GM21737 (cell line): Measurements from ENCODE around the gene SCO1.

Experiments used
- ATAC-seq: cut with Tn5 transposase; IDR thresholded peaks from one replicate; pipeline ENCODE4 v1.9.1; 2021; ENCODE audit warnings: mild to moderate bottlenecking, moderate library complexity; ENCODE audit not compliant: unreplicated experiment

The SCO1 gene

GRCh38 chr17:10657148-10657547 is 40.2 kb downstream of the SCO1 start, which contains the start of gene MYH3:
Gene MYH3, minus strand, starts transcription at chr17:10657309. Its CDS starts 2,245 bp downstream, at chr17:10655064.
- no peak for ATAC-seq

GRCh38 chr17:10653987-10654386 is 43.3 kb downstream of the SCO1 start:
- ATAC-seq = no peak

- no peak for ATAC-seq
Observed at GRCh38 chr17:10652984-10653659, 44.2 kb downstream of the SCO1 start.

- ATAC-seq = no peak
Observed at GRCh38 chr17:10651927-10652326, 45.4 kb downstream of the SCO1 start.

- ATAC-seq = no peak
Observed at GRCh38 chr17:10649602-10650001, 47.7 kb downstream of the SCO1 start.

- ATAC-seq = no peak
Observed at GRCh38 chr17:10648956-10649355, 48.4 kb downstream of the SCO1 start.

- no peak for ATAC-seq
Observed at GRCh38 chr17:10648381-10648780, 49.0 kb downstream of the SCO1 start.

- ATAC-seq = peak; percentile 54
Observed at GRCh38 chr17:10646392-10646990, 50.8 kb downstream of the SCO1 start.

GRCh38 chr17:10640475-10640874 is 56.9 kb downstream of the SCO1 start:
- no peak for ATAC-seq

- no peak for ATAC-seq
Observed at GRCh38 chr17:10638151-10638550, 59.2 kb downstream of the SCO1 start.

GRCh38 chr17:10635290-10635689 is 62.0 kb downstream of the SCO1 start:
- no peak for ATAC-seq

- ATAC-seq = peak; percentile 95
Observed at GRCh38 chr17:10633738-10634379, 63.5 kb downstream of the SCO1 start.

GRCh38 chr17:10631701-10632100 is 65.6 kb downstream of the SCO1 start:
- no peak for ATAC-seq

- no peak for ATAC-seq
Observed at GRCh38 chr17:10631048-10631700, 66.2 kb downstream of the SCO1 start.

- no peak for ATAC-seq
Observed at GRCh38 chr17:10629706-10630105, 67.6 kb downstream of the SCO1 start.

GRCh38 chr17:10628756-10629155 is 68.6 kb downstream of the SCO1 start:
- ATAC-seq = no peak

- ATAC-seq = no peak
Observed at GRCh38 chr17:10626390-10626789, 70.9 kb downstream of the SCO1 start.

GRCh38 chr17:10624969-10625368 is 72.4 kb downstream of the SCO1 start:
- no peak for ATAC-seq

- ATAC-seq = no peak
Observed at GRCh38 chr17:10623737-10624338, 73.5 kb downstream of the SCO1 start.

- no peak for ATAC-seq
Observed at GRCh38 chr17:10622617-10623485, 74.5 kb downstream of the SCO1 start.
